BE2C (cell line): ENCODE measurements around the gene SAMHD1.

ENCODE experiments used
- DNase-seq: peaks from one replicate; pipeline ENCODE4 v3.0.0-alpha.2; 2020
- H3K27me3 ChIP-seq: fragments of 250-450 bp; sonication (Bioruptor Pico); 2 replicates; pipeline ENCODE4 v1.5.1; 2020; ENCODE audit warnings: mild to moderate bottlenecking
- H3K36me3 ChIP-seq: fragments of 250-450 bp; sonication (Bioruptor Pico); 2 replicates; pipeline ENCODE4 v1.5.1; 2020; ENCODE audit warnings: mild to moderate bottlenecking
- H3K4me1 ChIP-seq: fragments of 250-450 bp; sonication (Bioruptor Pico); 2 replicates; pipeline ENCODE4 v1.5.1; 2020
- H3K4me3 ChIP-seq: 2 replicates; pipeline ENCODE4 v1.5.1; 2011; ENCODE audit warnings: low read depth, low read length
- H3K9me3 ChIP-seq: fragments of 250-450 bp; sonication (Bioruptor Pico); 2 replicates; pipeline ENCODE4 v1.5.1; 2020
- CTCF ChIP-seq: IDR thresholded peaks from 2 replicates; pipeline ENCODE4 v1.5.1; 2012; ENCODE audit warnings: mild to moderate bottlenecking, low read depth, low read length

Gene SAMHD1

DNA sequence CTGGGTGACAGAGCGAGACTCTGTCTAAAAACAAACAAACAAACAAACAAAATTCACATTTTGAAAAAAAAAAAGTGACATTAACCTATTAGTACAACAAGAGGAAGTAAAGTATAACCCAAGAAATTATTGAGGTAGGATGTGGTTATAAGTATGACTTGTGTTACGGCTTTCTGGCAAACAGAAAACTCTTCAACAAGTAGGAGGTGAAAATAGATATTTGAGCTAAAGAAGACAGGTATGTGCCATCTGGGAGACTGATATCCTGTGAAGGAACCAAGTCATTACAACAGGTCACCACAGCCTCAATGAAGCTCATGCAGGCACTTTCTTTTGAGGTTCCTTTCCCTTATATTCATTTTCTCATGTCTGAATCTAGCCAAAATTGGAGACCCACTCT is 46.8 kb downstream of the SAMHD1 start:
- Histone ChIP-seq H3K36me3 (no peaks in the 10 kb centered on the region), H3K4me3 (no peak overlapping the region), H3K4me1 (no peaks in the 10 kb centered on the region), H3K9me3 (no peaks in the 10 kb centered on the region), H3K27me3 (no peaks in the 10 kb centered on the region)
- DNase-seq: no peak
- no peak for TF ChIP-seq CTCF

- H3K27me3 ChIP-seq: no peaks in the 10 kb centered on the region
- DNase-seq: no peak
- no peaks in the 10 kb centered on the region; the same call in 1 of the 2 replicates for H3K36me3 ChIP-seq
- no peaks in the 10 kb centered on the region for H3K9me3 ChIP-seq
- H3K4me1 ChIP-seq: no peaks in the 10 kb centered on the region
- no peak for TF ChIP-seq CTCF
- no peak overlapping the region for H3K4me3 ChIP-seq
Observed at GRCh38 chr20:36895036-36895435, 56.5 kb downstream of the SAMHD1 start.

DNA sequence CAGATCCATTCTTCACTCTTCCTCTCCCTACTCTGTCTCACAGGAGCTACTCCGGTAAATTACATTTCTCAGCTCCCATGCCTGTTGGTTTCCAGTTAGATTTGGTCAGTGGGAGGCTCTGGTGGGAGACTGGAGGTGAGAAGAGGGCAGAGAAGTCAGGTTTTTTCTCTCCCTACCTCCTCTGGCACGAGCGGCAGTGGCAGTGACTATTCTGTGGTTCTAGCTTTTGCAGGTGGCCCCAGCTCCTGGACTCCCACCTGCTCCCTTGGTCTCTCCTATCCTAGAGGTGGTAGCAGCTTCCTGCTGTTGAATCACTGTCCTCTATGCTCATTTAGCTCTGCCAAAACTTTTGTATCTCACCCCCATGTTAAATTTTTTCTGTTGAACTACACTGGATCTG is 57.7 kb downstream of the SAMHD1 start:
- no peaks in the 10 kb centered on the region for H3K27me3 ChIP-seq
- no peaks in the 10 kb centered on the region; the same call in 1 of the 2 replicates for H3K36me3 ChIP-seq
- no peak for DNase-seq
- no peaks in the 10 kb centered on the region for H3K9me3 ChIP-seq
- H3K4me1 ChIP-seq: no peaks in the 10 kb centered on the region
- no peak overlapping the region for H3K4me3 ChIP-seq
- TF ChIP-seq CTCF: no peak

GRCh38 chr20:36891211-36891610 is 60.3 kb downstream of the SAMHD1 start:
- no peak for DNase-seq
- H3K36me3 ChIP-seq: no peaks in the 10 kb centered on the region; the same call in 1 of the 2 replicates
- H3K9me3 ChIP-seq: no peaks in the 10 kb centered on the region
- no peaks in the 10 kb centered on the region for H3K27me3 ChIP-seq
- H3K4me1 ChIP-seq: no peaks in the 10 kb centered on the region
- no peak overlapping the region for H3K4me3 ChIP-seq
- no peak for TF ChIP-seq CTCF

DNA sequence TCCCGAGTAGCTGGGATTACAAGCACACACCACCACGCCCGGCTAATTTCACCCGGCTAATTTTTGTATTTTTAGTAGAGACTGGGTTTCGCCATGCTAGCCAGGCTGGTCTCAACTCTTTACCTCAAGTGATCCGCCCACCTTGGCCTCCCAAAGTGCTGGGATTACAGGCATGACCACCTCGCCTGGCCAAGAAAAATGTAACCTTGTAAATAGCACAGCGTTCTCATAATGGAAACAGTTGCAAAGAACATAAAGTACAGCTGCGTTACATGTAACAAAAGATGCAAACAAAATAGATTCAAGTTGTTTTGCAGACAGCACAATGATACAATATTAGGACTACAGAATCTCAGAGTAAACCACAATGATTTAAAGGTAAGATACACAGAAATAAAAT is 60.9 kb downstream of the SAMHD1 start:
- TF ChIP-seq CTCF: no peak
- no peak for DNase-seq
- Histone ChIP-seq H3K4me1 (no peaks in the 10 kb centered on the region), H3K9me3 (no peaks in the 10 kb centered on the region), H3K27me3 (no peaks in the 10 kb centered on the region), H3K36me3 (no peaks in the 10 kb centered on the region; the same call in 1 of the 2 replicates), H3K4me3 (no peak overlapping the region)

GRCh38 chr20:36888880-36889516 is 62.5 kb downstream of the SAMHD1 start:
- H3K9me3 ChIP-seq: no peaks in the 10 kb centered on the region
- TF ChIP-seq CTCF: no peak

More at GRCh38 chr20:36888880-36889516, 62.5 kb downstream of the SAMHD1 start:
- H3K36me3 ChIP-seq: no peaks in the 10 kb centered on the region; the same call in 1 of the 2 replicates
- H3K4me1 ChIP-seq: no peaks in the 10 kb centered on the region
- no peaks in the 10 kb centered on the region for H3K27me3 ChIP-seq
- no peak overlapping the region for H3K4me3 ChIP-seq
- no peak for DNase-seq
